K562 (cell line): ENCODE data around the gene SULT2B1. TPM values are rescaled to one million over a fixed set of nuclear protein-coding genes. Genes with fewer than 3 reads are reported as not detected.

Experiments used
- DIDO1 ChIP-seq: fragments of 450-650 bp; IDR thresholded peaks from 2 replicates; pipeline ENCODE4 v1.6.1; 2016; ENCODE audit warnings: low read depth, missing biosample characterization, missing genetic modification characterization
- MXI1 ChIP-seq: IDR thresholded peaks from 2 replicates; pipeline ENCODE4 v1.6.1; 2011; ENCODE audit warnings: low read depth, mild to moderate bottlenecking, improper control_type of control experiment, low read length
- SREBF2 ChIP-seq: sonication (generic); formaldehyde crosslinking; IDR thresholded peaks from 2 replicates; pipeline ENCODE4 v1.4.0; 2020; ENCODE audit warnings: mild to moderate bottlenecking, missing genetic modification reagents
- THRAP3 ChIP-seq: fragments of 450-650 bp; IDR thresholded peaks from 2 replicates; pipeline ENCODE4 v1.6.1; 2016; ENCODE audit warnings: mild to moderate bottlenecking, inconsistent platforms, borderline replicate concordance
- ZNF24 ChIP-seq: fragments of 450-650 bp; IDR thresholded peaks from 2 replicates; pipeline ENCODE4 v1.6.1; 2016
- polyA plus RNA-seq, 8 experiments: library from polyadenylated mRNA; depleted of rRNA in 4 of 8; stranded (reverse) in 5 of 8; unstranded in 3 of 8; fragments of >200 nt; fragmentation: Nextera tagmentation in 2 of 8; fragmentation: Illumina TruSeq in 1 of 8; extraction: Ambion mirVana in 2 of 8; extraction: Trizol in 1 of 8; gene quantifications; 2 replicates each; pipeline versions ENCODE4 v1.2.1 to v1.2.3, GENCODE V29; 2011 to 2014; ENCODE audit warnings: inconsistent platforms in 1 of 8, missing spikeins in 1 of 8
- total RNA-seq, 7 experiments: library from RNA; depleted of rRNA in 6 of 7; stranded (reverse); fragments of >200 nt in 6 of 7; fragmentation: Illumina TruSeq in 2 of 7; extraction: Trizol in 2 of 7; gene quantifications; 2 replicates each; pipeline versions ENCODE4 v1.2.1 to v1.2.3, GENCODE V29; 2011 to 2021; ENCODE audit warnings: low replicate concordance in 1 of 7
- TF ChIP-seq, protein P1 (sequence below): fragments of 450-650 bp; IDR thresholded peaks from 2 replicates; pipeline ENCODE4 v1.6.1; 2016; ENCODE audit warnings: mild to moderate bottlenecking, moderate library complexity
- TF ChIP-seq, protein P2 (sequence below), 2 experiments: IDR thresholded peaks in 1 of 2; conservative IDR thresholded peaks in 1 of 2; 2 replicates each; pipeline ENCODE4 v1.6.1; 2016; ENCODE audit warnings: low read depth in 2 of 2, mild to moderate bottlenecking in 1 of 2, missing compliant biosample characterization in 1 of 2, missing genetic modification characterization in 1 of 2, moderate library complexity in 1 of 2
- TF ChIP-seq, protein P3 (sequence below): fragments of 450-650 bp; IDR thresholded peaks from one replicate; pipeline ENCODE4 v1.6.1; 2018; ENCODE audit warnings: mild to moderate bottlenecking, moderate library complexity; ENCODE audit not compliant: partially characterized antibody
- TF ChIP-seq, protein P4 (sequence below): fragments of 250-450 bp; sonication (Bioruptor Pico); IDR thresholded peaks from 2 replicates; pipeline ENCODE4 v1.9.0; 2021; ENCODE audit warnings: mild to moderate bottlenecking

Gene SULT2B1
- total and polyA plus RNA-seq, 9 of the 15 experiments (the other 6 are each of a cell fraction or from before 2014, with no cell fraction given) = 0.09 to 0.62 (median 0.22) TPM; not detected in 2

DNA sequence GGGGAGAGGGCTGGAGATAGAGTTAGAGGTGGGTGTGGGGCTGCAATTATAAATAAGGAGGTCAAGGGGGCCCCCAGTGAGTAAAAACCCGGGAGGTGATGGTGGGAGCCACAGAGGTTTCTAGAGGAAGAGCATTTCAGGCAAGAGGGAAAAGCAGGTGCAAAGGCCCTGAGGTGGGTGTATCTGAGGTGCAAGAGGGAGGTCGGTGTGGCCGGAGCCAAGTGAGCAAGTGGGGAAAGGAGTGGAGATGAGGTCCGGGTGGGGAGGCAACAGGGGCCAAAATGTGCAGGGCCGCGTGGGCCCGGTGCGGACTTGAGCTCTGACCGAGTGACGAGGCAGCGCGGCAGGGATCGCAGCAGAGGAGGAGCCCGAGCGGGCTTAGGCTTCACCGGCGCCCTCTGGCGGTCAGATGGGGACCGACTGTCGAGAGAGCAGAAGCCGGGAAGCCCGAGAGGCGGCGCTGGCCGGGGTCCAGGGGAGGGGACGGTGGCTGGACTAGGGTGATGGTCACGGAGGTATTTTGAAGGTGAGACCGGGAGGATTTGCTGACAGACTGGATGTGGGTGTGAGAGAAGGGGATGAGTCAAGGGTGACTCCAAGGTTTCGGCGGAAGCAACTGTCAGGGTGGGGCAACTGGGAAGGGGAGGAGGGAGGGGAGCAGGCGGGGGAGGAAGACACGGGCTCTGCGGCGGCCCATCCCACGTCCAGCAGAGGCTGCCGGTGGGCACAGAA, 36.9 kb downstream of the SULT2B1 start (continued):
- TF ChIP-seq, protein P1, sequence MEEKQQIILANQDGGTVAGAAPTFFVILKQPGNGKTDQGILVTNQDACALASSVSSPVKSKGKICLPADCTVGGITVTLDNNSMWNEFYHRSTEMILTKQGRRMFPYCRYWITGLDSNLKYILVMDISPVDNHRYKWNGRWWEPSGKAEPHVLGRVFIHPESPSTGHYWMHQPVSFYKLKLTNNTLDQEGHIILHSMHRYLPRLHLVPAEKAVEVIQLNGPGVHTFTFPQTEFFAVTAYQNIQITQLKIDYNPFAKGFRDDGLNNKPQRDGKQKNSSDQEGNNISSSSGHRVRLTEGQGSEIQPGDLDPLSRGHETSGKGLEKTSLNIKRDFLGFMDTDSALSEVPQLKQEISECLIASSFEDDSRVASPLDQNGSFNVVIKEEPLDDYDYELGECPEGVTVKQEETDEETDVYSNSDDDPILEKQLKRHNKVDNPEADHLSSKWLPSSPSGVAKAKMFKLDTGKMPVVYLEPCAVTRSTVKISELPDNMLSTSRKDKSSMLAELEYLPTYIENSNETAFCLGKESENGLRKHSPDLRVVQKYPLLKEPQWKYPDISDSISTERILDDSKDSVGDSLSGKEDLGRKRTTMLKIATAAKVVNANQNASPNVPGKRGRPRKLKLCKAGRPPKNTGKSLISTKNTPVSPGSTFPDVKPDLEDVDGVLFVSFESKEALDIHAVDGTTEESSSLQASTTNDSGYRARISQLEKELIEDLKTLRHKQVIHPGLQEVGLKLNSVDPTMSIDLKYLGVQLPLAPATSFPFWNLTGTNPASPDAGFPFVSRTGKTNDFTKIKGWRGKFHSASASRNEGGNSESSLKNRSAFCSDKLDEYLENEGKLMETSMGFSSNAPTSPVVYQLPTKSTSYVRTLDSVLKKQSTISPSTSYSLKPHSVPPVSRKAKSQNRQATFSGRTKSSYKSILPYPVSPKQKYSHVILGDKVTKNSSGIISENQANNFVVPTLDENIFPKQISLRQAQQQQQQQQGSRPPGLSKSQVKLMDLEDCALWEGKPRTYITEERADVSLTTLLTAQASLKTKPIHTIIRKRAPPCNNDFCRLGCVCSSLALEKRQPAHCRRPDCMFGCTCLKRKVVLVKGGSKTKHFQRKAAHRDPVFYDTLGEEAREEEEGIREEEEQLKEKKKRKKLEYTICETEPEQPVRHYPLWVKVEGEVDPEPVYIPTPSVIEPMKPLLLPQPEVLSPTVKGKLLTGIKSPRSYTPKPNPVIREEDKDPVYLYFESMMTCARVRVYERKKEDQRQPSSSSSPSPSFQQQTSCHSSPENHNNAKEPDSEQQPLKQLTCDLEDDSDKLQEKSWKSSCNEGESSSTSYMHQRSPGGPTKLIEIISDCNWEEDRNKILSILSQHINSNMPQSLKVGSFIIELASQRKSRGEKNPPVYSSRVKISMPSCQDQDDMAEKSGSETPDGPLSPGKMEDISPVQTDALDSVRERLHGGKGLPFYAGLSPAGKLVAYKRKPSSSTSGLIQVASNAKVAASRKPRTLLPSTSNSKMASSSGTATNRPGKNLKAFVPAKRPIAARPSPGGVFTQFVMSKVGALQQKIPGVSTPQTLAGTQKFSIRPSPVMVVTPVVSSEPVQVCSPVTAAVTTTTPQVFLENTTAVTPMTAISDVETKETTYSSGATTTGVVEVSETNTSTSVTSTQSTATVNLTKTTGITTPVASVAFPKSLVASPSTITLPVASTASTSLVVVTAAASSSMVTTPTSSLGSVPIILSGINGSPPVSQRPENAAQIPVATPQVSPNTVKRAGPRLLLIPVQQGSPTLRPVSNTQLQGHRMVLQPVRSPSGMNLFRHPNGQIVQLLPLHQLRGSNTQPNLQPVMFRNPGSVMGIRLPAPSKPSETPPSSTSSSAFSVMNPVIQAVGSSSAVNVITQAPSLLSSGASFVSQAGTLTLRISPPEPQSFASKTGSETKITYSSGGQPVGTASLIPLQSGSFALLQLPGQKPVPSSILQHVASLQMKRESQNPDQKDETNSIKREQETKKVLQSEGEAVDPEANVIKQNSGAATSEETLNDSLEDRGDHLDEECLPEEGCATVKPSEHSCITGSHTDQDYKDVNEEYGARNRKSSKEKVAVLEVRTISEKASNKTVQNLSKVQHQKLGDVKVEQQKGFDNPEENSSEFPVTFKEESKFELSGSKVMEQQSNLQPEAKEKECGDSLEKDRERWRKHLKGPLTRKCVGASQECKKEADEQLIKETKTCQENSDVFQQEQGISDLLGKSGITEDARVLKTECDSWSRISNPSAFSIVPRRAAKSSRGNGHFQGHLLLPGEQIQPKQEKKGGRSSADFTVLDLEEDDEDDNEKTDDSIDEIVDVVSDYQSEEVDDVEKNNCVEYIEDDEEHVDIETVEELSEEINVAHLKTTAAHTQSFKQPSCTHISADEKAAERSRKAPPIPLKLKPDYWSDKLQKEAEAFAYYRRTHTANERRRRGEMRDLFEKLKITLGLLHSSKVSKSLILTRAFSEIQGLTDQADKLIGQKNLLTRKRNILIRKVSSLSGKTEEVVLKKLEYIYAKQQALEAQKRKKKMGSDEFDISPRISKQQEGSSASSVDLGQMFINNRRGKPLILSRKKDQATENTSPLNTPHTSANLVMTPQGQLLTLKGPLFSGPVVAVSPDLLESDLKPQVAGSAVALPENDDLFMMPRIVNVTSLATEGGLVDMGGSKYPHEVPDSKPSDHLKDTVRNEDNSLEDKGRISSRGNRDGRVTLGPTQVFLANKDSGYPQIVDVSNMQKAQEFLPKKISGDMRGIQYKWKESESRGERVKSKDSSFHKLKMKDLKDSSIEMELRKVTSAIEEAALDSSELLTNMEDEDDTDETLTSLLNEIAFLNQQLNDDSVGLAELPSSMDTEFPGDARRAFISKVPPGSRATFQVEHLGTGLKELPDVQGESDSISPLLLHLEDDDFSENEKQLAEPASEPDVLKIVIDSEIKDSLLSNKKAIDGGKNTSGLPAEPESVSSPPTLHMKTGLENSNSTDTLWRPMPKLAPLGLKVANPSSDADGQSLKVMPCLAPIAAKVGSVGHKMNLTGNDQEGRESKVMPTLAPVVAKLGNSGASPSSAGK = peak; percentile 93
- TF ChIP-seq, protein P2, sequence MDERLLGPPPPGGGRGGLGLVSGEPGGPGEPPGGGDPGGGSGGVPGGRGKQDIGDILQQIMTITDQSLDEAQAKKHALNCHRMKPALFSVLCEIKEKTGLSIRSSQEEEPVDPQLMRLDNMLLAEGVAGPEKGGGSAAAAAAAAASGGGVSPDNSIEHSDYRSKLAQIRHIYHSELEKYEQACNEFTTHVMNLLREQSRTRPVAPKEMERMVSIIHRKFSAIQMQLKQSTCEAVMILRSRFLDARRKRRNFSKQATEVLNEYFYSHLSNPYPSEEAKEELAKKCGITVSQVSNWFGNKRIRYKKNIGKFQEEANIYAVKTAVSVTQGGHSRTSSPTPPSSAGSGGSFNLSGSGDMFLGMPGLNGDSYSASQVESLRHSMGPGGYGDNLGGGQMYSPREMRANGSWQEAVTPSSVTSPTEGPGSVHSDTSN (CRISPR knock-in tag; IDR thresholded peaks at IDR 0.05; ENCODE audit: low read depth) = no peak
- TF ChIP-seq, protein P2 (tag; conservative IDR thresholded peaks at IDR 0.05; ENCODE audit: low read depth) = 0 out of 2 replicates have a peak, but pooled peaks have one; percentile 33
- TF ChIP-seq ZNF24 = peak; percentile 74; the same call in 1 of the 2 replicates
- TF ChIP-seq SREBF2 = no peak
- peak; percentile 92 for TF ChIP-seq THRAP3
- TF ChIP-seq, protein P3, sequence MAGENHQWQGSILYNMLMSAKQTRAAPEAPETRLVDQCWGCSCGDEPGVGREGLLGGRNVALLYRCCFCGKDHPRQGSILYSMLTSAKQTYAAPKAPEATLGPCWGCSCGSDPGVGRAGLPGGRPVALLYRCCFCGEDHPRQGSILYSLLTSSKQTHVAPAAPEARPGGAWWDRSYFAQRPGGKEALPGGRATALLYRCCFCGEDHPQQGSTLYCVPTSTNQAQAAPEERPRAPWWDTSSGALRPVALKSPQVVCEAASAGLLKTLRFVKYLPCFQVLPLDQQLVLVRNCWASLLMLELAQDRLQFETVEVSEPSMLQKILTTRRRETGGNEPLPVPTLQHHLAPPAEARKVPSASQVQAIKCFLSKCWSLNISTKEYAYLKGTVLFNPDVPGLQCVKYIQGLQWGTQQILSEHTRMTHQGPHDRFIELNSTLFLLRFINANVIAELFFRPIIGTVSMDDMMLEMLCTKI = no peak
- TF ChIP-seq, protein P4, sequence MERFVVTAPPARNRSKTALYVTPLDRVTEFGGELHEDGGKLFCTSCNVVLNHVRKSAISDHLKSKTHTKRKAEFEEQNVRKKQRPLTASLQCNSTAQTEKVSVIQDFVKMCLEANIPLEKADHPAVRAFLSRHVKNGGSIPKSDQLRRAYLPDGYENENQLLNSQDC (CRISPR knock-in tag) = no peak
- no peak for TF ChIP-seq MXI1
- no peak; the same call in 1 of the 2 replicates for TF ChIP-seq DIDO1 (tag)
